Activated T-cell treated with anti-CD3 and anti-CD28 coated beads, Interleukin-2, amount 50 U/mL, for 4 hours (primary cell): ENCODE results near the gene KRT17. TPM values are rescaled to one million over a fixed set of nuclear protein-coding genes. Genes with fewer than 3 reads are reported as not detected.

Experiments used
- ATAC-seq, 2 donors: fragments of 200-7000 bp; cut with Tn5 transposase; one replicate each; pipeline ENCODE4 v1.10.0; 2021
- DNase-seq: peaks from one replicate; pipeline ENCODE4 v3.0.0-alpha.2; 2020
- H3K27me3 Mint-ChIP-seq: one replicate; pipeline ENCODE4 v1.8.0; 2021; ENCODE audit warnings: low read depth, mixed read lengths
- H3K36me3 Mint-ChIP-seq: one replicate; pipeline ENCODE4 v1.8.0; 2022; ENCODE audit warnings: mixed read lengths; ENCODE audit not compliant: insufficient read depth
- H3K4me1 Mint-ChIP-seq: one replicate; pipeline ENCODE4 v1.8.0; 2021; ENCODE audit warnings: low read depth, mixed read lengths
- H3K4me3 Mint-ChIP-seq: one replicate; pipeline ENCODE4 v1.8.0; 2021; ENCODE audit warnings: mild to moderate bottlenecking, moderate library complexity, mixed read lengths
- H3K9me3 Mint-ChIP-seq: one replicate; pipeline ENCODE4 v1.8.0; 2021; ENCODE audit warnings: mixed read lengths
- total RNA-seq, 3 donors: library from RNA; stranded (reverse); gene quantifications; one replicate each; pipeline ENCODE4 v1.2.1, GENCODE V29; 2021

The KRT17 gene
- total RNA-seq, 3 donors from 2014 or later, result not detected

GRCh38 chr17:41657936-41658335 is 33.6 kb upstream of the KRT17 start:
- no peaks in the 10 kb centered on the region for H3K36me3 Mint-ChIP-seq
- no peaks in the 10 kb centered on the region for H3K9me3 Mint-ChIP-seq
- ATAC-seq, result no peak
- no peak for DNase-seq
- H3K4me3 Mint-ChIP-seq, result no peak overlapping the region
- H3K27me3 Mint-ChIP-seq, result no peaks in the 10 kb centered on the region
- H3K4me1 Mint-ChIP-seq, result no peaks in the 10 kb centered on the region

- no peak overlapping the region for H3K4me3 Mint-ChIP-seq
- H3K9me3 Mint-ChIP-seq, result no peaks in the 10 kb centered on the region
- H3K4me1 Mint-ChIP-seq, result no peaks in the 10 kb centered on the region
- no peak for DNase-seq
- no peaks in the 10 kb centered on the region for H3K36me3 Mint-ChIP-seq
- no peak for ATAC-seq
- no peaks in the 10 kb centered on the region for H3K27me3 Mint-ChIP-seq
Observed at GRCh38 chr17:41657176-41657754, 32.9 kb upstream of the KRT17 start.

- no peaks in the 10 kb centered on the region for H3K27me3 Mint-ChIP-seq
- no peak overlapping the region for H3K4me3 Mint-ChIP-seq
- no peaks in the 10 kb centered on the region for H3K9me3 Mint-ChIP-seq
Observed at GRCh38 chr17:41656249-41657023, 32.1 kb upstream of the KRT17 start.

GRCh38 chr17:41655611-41656111 is 31.3 kb upstream of the KRT17 start:
- Mint-ChIP-seq H3K4me1 (no peaks in the 10 kb centered on the region), H3K27me3 (no peaks in the 10 kb centered on the region), H3K36me3 (no peaks in the 10 kb centered on the region), H3K4me3 (no peak overlapping the region), H3K9me3 (no peaks in the 10 kb centered on the region)
- no peak for DNase-seq
- ATAC-seq, result no peak

More at GRCh38 chr17:41656249-41657023, 32.1 kb upstream of the KRT17 start:
- H3K4me1 Mint-ChIP-seq, result no peaks in the 10 kb centered on the region
- no peak for DNase-seq
- H3K36me3 Mint-ChIP-seq, result no peaks in the 10 kb centered on the region
- no peak for ATAC-seq

GRCh38 chr17:41654678-41655607 is 30.6 kb upstream of the KRT17 start:
- DNase-seq (no peak), ATAC-seq (no peak)
- Mint-ChIP-seq H3K27me3 (no peaks in the 10 kb centered on the region), H3K4me1 (no peaks in the 10 kb centered on the region), H3K9me3 (no peaks in the 10 kb centered on the region), H3K36me3 (no peaks in the 10 kb centered on the region), H3K4me3 (no peak overlapping the region)

GRCh38 chr17:41653892-41654677 is 29.7 kb upstream of the KRT17 start:
- no peak for DNase-seq
- Mint-ChIP-seq H3K36me3 (no peaks in the 10 kb centered on the region), H3K27me3 (no peaks in the 10 kb centered on the region), H3K4me1 (no peaks in the 10 kb centered on the region), H3K4me3 (no peak overlapping the region), H3K9me3 (no peaks in the 10 kb centered on the region)
- ATAC-seq, result no peak

- DNase-seq (no peak), ATAC-seq (no peak)
- H3K27me3 Mint-ChIP-seq, result no peaks in the 10 kb centered on the region
- peaks cover 4% of the 10 kb centered on the region for H3K4me1 Mint-ChIP-seq
- no peak overlapping the region for H3K4me3 Mint-ChIP-seq
- no peaks in the 10 kb centered on the region for H3K9me3 Mint-ChIP-seq
- H3K36me3 Mint-ChIP-seq, result no peaks in the 10 kb centered on the region
Observed at GRCh38 chr17:41653421-41653820, 29.0 kb upstream of the KRT17 start.

- no peaks in the 10 kb centered on the region for H3K36me3 Mint-ChIP-seq
- no peak overlapping the region for H3K4me3 Mint-ChIP-seq
Observed at GRCh38 chr17:41652461-41652970, 28.1 kb upstream of the KRT17 start.

GRCh38 chr17:41651625-41652460 is 27.5 kb upstream of the KRT17 start:
- ATAC-seq (no peak), DNase-seq (no peak)
- no peak overlapping the region for H3K4me3 Mint-ChIP-seq
- H3K36me3 Mint-ChIP-seq, result no peaks in the 10 kb centered on the region
- no peaks in the 10 kb centered on the region for H3K9me3 Mint-ChIP-seq
- H3K27me3 Mint-ChIP-seq, result no peaks in the 10 kb centered on the region
- peaks cover 10% of the 10 kb centered on the region for H3K4me1 Mint-ChIP-seq

More at GRCh38 chr17:41652461-41652970, 28.1 kb upstream of the KRT17 start:
- no peaks in the 10 kb centered on the region for H3K27me3 Mint-ChIP-seq
- no peak for ATAC-seq
- peaks cover 10% of the 10 kb centered on the region for H3K4me1 Mint-ChIP-seq
- H3K9me3 Mint-ChIP-seq, result no peaks in the 10 kb centered on the region
- DNase-seq, result no peak

GRCh38 chr17:41650794-41651624 is 26.6 kb upstream of the KRT17 start:
- ATAC-seq (no peak), DNase-seq (no peak)
- H3K4me3 Mint-ChIP-seq, result no peak overlapping the region
- H3K4me1 Mint-ChIP-seq, result peaks cover 10% of the 10 kb centered on the region
- H3K9me3 Mint-ChIP-seq, result no peaks in the 10 kb centered on the region
- no peaks in the 10 kb centered on the region for H3K27me3 Mint-ChIP-seq
- H3K36me3 Mint-ChIP-seq, result no peaks in the 10 kb centered on the region

GRCh38 chr17:41649923-41650519 is 25.6 kb upstream of the KRT17 start:
- peaks cover 10% of the 10 kb centered on the region for H3K4me1 Mint-ChIP-seq
- DNase-seq (no peak), ATAC-seq (no peak)
- no peaks in the 10 kb centered on the region for H3K9me3 Mint-ChIP-seq
- H3K27me3 Mint-ChIP-seq, result no peaks in the 10 kb centered on the region
- no peaks in the 10 kb centered on the region for H3K36me3 Mint-ChIP-seq
- no peak overlapping the region for H3K4me3 Mint-ChIP-seq
